Left colon (tissue), 2 donors: ENCODE data around the gene AP4B1. TPM values are rescaled to one million over a fixed set of nuclear protein-coding genes. Genes with fewer than 3 reads are reported as not detected.
"Not testable (repeated sequence)": the region's sequence is repeated elsewhere in the genome, so short reads cannot be mapped to it uniquely, and the experiment has no call there.

Source experiments
- ATAC-seq: fragments of 200-7000 bp; cut with Tn5 transposase; one replicate; pipeline ENCODE4 v1.9.1; 2020; ENCODE audit warnings: mild to moderate bottlenecking, moderate library complexity
- DNase-seq, 2 donors: peaks; one replicate each; pipeline ENCODE4 v3.0.0-alpha.2; 2020
- intact Hi-C, 2 donors: fragments of 100-400 bp; cut with DNase I in 1 of 2; cut with micrococcal nuclease in 1 of 2; formaldehyde crosslinking; loops; one replicate each; pipeline versions ENCODE4 v1.11.2 to v1.14.0; 2022; cut with DNase I, micrococcal nuclease
- total RNA-seq, 2 donors: library from RNA; stranded (reverse); fragmentation: NEBNext Ultra II Directional; extraction: Animal tissue kit (Norgen Biotek cat#: 25700); gene quantifications; one replicate each; pipeline ENCODE4 v1.2.1, GENCODE V29; 2021
- donor health status: DM: no; HTN: no; CAD: no.
- donor health status: DM: yes; HTN: yes; CAD: no.

AP4B1 gene
- total RNA-seq, 2 donors from 2014 or later, result 19.0 to 22.6 TPM

GRCh38 chr1:113872219-113872935, 32.2 kb downstream of the AP4B1 start:
- ATAC-seq (no peak), DNase-seq (no peak)
- intact Hi-C loops, result no loop called here

GRCh38 chr1:113871597-113872113, 32.9 kb downstream of the AP4B1 start, which contains the start of gene PTPN22:
Gene PTPN22 (minus strand): TSS chr1:113871712.
- peak; percentile 46 to 52 for DNase-seq

GRCh38 chr1:113870778-113871177, 33.8 kb downstream of the AP4B1 start:
- intact Hi-C loops, result no loop called here
- no peak for ATAC-seq
- no peak for DNase-seq

More at GRCh38 chr1:113871597-113872113, 32.9 kb downstream of the AP4B1 start, which contains the start of gene PTPN22:
- intact Hi-C loops, result no loop called here
- peak; percentile 16 for ATAC-seq

GRCh38 chr1:113868387-113869083, 36.1 kb downstream of the AP4B1 start:
- ATAC-seq (no peak), DNase-seq (no peak)
- intact Hi-C loops, result no loop called here

GRCh38 chr1:113861641-113862040, 43.0 kb downstream of the AP4B1 start:
- intact Hi-C loops, result no loop called here
- ATAC-seq (no peak), DNase-seq (no peak)

GRCh38 chr1:113860891-113861290, 43.7 kb downstream of the AP4B1 start:
- DNase-seq (no peak), ATAC-seq (no peak)
- intact Hi-C loops, result no loop called here

GRCh38 chr1:113859478-113860175, 45.0 kb downstream of the AP4B1 start:
- no peak for DNase-seq
- ATAC-seq, result no peak
- intact Hi-C loops, result no loop called here

GRCh38 chr1:113858982-113859381, 45.6 kb downstream of the AP4B1 start:
- DNase-seq (no peak), ATAC-seq (no peak)
- intact Hi-C loops, result no loop called here

GRCh38 chr1:113858418-113858817, 46.2 kb downstream of the AP4B1 start:
- DNase-seq, result no peak
- no peak for ATAC-seq
- intact Hi-C loops, result no loop called here

- intact Hi-C loops, result no loop called here
- ATAC-seq, result no peak
- no peak for DNase-seq
These were observed 46.8 kb downstream of the AP4B1 start for GRCh38 chr1:113857776-113858175.

- intact Hi-C loops, result no loop called here
- no peak for DNase-seq
- ATAC-seq, result no peak
These were observed 48.2 kb downstream of the AP4B1 start for GRCh38 chr1:113856401-113856790.

- ATAC-seq (no peak), DNase-seq (no peak)
- intact Hi-C loops, result no loop called here
These were observed 48.8 kb downstream of the AP4B1 start for GRCh38 chr1:113855630-113856400.

- intact Hi-C loops, result no loop called here
- ATAC-seq (no peak), DNase-seq (no peak)
These were observed 50.4 kb downstream of the AP4B1 start for GRCh38 chr1:113854234-113854633.

- ATAC-seq, DNase-seq, intact Hi-C loops: not testable (repeated sequence)
These were observed 51.9 kb downstream of the AP4B1 start for GRCh38 chr1:113852694-113853093.

GRCh38 chr1:113850127-113850796, 54.3 kb downstream of the AP4B1 start:
- ATAC-seq (no peak), DNase-seq (no peak)
- intact Hi-C loops, result no loop called here

- DNase-seq, result no peak
- intact Hi-C loops, result loop anchor here in 1 of 2 donors (10.0 kb wide), 1 partner anchor 46 kb away; no protein-coding TSS in a partner anchor
- ATAC-seq, result no peak
These were observed 55.5 kb downstream of the AP4B1 start for GRCh38 chr1:113849072-113849471.

- intact Hi-C loops, result loop anchor here in 1 of 2 donors (10.0 kb wide), 1 partner anchor 48 kb away; no protein-coding TSS in a partner anchor
- DNase-seq (no peak), ATAC-seq (no peak)
These were observed 58.1 kb downstream of the AP4B1 start for GRCh38 chr1:113846391-113847035.
